GM10847 (cell line): ENCODE measurements around the gene AFAP1L2.

ENCODE experiments used
- POLR2A ChIP-seq: IDR thresholded peaks from 2 replicates; pipeline ENCODE4 v1.6.1; 2011; ENCODE audit not compliant: insufficient read length; ENCODE audit errors: extremely low read depth

Gene AFAP1L2

DNA sequence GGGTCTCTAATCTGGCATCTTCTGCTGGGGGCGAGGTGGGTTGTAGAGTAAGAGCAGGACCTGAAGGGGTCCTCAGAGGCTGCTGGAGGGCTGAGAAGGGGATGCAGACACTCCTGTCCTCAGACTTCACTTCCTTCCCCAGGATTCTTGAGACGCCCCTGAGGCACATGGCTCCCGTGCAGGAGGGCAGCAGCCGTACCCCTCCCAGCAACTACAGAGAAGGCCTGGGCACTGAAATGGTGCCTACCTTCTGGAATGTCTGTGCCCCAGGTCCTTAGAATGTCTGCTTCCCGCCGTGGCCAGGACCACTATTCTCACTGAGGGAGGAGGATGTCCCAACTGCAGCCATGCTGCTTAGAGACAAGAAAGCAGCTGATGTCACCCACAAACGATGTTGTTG lies 113.2 kb downstream of the AFAP1L2 start:
- no peak for TF ChIP-seq POLR2A

DNA sequence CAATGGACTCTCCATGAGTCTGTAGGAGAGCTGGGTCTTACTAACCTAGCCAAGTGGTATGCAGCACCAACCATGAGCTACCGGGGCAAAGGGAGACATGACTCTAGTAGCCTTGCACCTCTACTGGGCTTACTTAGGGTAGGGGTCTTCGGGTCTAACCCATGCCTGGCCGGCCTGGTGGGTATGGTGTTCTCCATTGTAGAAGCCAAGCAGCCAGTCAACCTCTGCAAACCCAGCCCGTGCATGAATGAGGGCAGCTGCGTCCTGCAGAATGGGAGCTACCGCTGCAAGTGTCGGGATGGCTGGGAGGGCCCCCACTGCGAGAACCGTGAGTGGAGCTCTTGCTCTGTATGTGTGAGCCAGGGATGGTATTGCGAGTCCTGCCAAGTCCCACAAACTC lies 114.3 kb downstream of the AFAP1L2 start:
- no peak for TF ChIP-seq POLR2A

DNA sequence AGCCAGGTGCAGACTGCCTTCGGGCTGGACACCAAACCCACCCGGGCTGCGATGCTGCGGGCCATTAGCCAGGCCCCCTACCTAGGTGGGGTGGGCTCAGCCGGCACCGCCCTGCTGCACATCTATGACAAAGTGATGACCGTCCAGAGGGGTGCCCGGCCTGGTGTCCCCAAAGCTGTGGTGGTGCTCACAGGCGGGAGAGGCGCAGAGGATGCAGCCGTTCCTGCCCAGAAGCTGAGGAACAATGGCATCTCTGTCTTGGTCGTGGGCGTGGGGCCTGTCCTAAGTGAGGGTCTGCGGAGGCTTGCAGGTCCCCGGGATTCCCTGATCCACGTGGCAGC lies 115.2 kb downstream of the AFAP1L2 start:
- no peak for TF ChIP-seq POLR2A

- no peak for TF ChIP-seq POLR2A
Measured at GRCh38 chr10:114288424-114289095, 115.7 kb downstream of the AFAP1L2 start.

GRCh38 chr10:114286921-114287320 lies 117.4 kb downstream of the AFAP1L2 start:
- no peak for TF ChIP-seq POLR2A

- no peak for TF ChIP-seq POLR2A
Measured at GRCh38 chr10:114285961-114286441, 118.3 kb downstream of the AFAP1L2 start.

DNA sequence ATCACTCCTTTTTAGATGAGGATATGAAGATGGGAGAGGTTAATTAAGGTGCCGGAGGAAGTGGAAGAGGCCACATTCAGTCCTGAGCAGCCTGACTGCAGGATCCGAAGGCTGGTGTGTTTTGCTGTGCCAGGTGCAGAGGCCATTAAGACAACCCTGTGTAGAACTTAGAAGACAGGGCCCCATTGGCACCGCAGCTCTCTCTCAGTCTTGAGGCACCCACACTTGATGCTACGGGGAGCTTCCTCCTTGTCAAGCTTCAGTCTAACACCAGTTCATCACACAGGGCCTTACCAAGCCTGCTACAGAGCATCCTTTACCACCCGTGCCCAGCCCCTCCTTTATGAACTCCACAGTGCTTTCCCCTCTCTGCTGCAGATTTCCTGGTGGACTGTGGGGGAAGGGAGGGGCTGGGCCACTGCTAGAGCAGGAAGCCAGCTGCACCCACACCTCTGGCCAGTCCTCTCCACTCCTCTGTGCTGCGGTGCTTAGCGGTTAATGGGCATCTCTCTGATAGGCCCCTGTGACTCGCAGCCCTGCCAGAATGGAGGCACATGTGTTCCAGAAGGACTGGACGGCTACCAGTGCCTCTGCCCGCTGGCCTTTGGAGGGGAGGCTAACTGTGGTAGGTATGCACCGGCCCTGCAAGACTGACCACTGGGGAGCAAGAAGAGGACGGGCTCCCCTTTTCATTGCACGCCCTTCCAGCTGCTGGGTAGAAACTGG lies 119.8 kb downstream of the AFAP1L2 start:
- TF ChIP-seq POLR2A: no peak

DNA sequence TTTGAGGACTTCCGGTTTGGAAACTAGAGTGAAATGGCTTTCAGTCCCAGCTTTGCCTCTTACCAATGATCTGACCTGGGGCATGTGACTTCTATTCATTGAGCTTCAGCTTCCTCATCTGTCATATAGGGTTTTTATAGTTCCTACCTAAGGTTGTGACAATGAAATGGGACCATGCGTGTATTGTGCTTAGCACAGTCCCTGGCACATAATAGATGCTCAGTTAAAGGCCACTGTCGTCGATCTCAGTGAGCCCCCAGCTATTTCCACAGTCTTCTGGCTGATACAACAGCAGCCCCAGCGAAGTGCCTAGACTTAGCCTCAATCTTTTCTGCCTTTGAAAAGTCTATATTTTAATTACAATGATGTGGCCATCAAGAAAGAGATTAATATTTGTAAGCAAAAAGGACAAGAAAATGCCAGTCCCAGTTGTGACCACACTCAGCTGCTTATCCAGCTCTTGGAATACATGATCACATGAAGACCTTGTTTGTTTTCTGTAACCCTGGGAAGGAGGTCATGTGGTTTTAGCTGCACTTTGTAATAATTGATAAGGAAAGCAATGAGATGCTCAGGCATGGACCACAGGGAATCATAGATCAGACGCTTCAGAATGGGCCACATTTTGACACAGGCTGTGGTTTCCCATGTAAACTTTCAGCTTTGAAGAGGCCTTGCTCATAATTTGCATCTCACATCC lies 120.6 kb downstream of the AFAP1L2 start:
- TF ChIP-seq POLR2A: no peak

DNA sequence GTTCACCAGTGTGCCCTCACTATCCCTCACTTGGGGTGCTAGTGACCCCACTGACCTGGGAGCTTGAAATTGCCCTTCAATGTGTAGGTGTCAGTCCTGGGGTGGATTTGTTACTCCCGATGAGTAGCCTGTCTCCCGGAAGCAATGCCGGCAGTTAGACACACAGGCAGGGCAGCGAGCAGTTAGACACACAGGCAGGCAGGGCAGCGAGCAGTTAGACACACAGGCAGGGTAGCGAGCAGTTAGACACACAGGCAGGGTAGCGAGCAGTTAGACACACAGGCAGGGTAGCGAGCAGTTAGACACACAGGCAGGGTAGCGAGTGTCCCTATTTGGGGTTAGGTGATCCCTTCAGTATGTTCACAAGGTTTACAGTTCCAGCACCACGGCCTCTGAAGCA lies 121.2 kb downstream of the AFAP1L2 start:
- TF ChIP-seq POLR2A: no peak

- TF ChIP-seq POLR2A: no peak
Measured at GRCh38 chr10:114282526-114282925, 121.8 kb downstream of the AFAP1L2 start.

DNA sequence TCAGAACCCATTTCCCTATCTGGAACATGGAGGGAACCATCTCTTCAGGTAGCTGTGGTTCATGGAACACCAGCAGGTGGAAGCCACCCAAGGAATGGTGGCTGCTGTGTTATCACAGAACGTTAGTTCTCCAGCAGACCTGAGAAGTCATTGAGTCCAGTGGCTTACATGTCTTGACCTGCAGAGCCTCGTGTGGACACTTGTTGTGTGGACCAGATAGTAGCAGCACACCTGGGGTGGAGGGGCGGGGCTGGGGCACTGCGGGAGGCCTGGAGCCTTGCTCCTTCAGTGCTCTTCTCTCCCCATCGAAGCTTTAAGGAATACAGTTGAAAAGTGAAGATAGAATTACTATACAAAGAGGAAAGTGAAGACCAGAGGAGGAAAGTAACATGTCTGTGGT lies 122.8 kb downstream of the AFAP1L2 start:
- no peak for TF ChIP-seq POLR2A

DNA sequence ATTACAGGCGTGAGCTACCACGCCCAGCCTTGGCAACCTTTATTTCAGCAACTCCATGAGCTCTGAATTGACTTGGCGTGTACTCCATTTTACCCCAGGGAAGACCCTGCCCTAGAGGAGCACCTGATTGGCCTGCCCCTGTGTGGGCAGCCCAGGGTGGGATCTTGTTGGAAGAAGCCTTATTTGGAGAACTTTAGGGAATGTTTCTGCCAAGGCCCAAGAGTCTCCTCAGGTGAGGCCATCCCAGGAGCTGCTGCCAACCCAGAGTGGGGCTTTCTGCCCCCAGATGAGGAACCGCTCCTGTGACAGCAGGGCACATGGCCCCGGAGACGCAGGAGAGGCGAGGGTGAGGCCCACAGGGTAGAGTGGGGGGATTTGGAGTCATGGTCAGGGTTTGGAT lies 123.3 kb downstream of the AFAP1L2 start:
- no peak for TF ChIP-seq POLR2A

GRCh38 chr10:114279901-114280644 lies 124.2 kb downstream of the AFAP1L2 start:
- no peak for TF ChIP-seq POLR2A

DNA sequence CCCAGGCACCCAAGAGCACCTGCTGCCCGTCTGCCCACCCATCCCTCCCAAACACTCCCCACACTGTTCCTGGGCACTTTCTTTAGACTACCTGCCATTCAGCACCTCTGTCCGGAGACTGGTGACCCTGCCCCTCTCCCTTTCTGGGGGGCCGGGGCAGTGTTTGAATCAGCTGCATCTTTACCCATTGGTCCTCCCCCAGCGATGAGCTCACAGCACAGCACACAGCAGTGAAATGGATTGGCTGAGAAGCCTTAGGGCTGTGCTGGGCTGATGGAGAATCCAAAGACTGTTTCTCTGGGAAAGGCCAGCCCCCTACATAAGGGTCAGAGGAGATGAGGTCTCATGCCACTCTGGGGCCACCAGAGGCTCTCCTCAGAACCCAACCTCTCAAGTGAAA lies 125.0 kb downstream of the AFAP1L2 start:
- no peak for TF ChIP-seq POLR2A

GRCh38 chr10:114278884-114279191 lies 125.5 kb downstream of the AFAP1L2 start:
- no peak for TF ChIP-seq POLR2A
